ENCODE data around the gene COG1. TPM values are rescaled to one million over a fixed set of nuclear protein-coding genes. Genes with fewer than 3 reads are reported as not detected.

The COG1 gene
- total RNA-seq, 1 experiment from 2014 or later: 39.3 TPM

GRCh38 chr17:73210002-73210678, 17.3 kb downstream of the COG1 start:
- DNase-seq (ENCODE audit: low read depth, low spot score): peak; percentile 57
- in situ Hi-C loops (cut with HindIII; ENCODE audit: low pct_unique_long_range_greater_than_20kb, low sequenced_read_pairs): no loop called here

- in situ Hi-C loops (cut with HindIII; ENCODE audit: low pct_unique_long_range_greater_than_20kb, low sequenced_read_pairs): no loop called here
- DNase-seq (ENCODE audit: low read depth, low spot score): no peak
Observed at GRCh38 chr17:73211745-73212144, 18.9 kb downstream of the COG1 start.

GRCh38 chr17:73214008-73214407, 21.2 kb downstream of the COG1 start:
- DNase-seq (ENCODE audit: low read depth, low spot score): no peak
- in situ Hi-C loops (cut with HindIII; ENCODE audit: low pct_unique_long_range_greater_than_20kb, low sequenced_read_pairs): no loop called here

DNA sequence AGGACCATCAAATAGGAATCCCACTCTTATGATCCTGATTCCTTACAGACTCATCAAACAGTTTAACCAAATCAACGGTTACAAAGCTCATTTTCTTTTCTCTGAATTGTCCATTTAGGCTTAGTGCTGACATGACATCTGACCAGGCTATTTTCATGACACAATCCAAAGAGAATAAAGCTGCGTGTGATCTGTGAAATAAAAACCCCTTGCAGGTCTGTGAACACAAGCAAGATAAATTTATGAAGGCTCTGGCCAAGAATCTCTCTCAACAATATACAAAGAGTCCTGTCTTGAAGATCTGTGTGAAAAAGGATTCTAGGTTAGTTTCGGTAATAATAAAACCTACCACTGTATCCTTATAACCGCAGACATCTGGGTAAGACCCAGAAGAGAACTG, 22.0 kb downstream of the COG1 start:
- in situ Hi-C loops (cut with HindIII; ENCODE audit: low pct_unique_long_range_greater_than_20kb, low sequenced_read_pairs): no loop called here
- DNase-seq (ENCODE audit: low read depth, low spot score): peak; percentile 96

- in situ Hi-C loops (cut with HindIII; ENCODE audit: low pct_unique_long_range_greater_than_20kb, low sequenced_read_pairs): no loop called here
- no peak for DNase-seq (ENCODE audit: low read depth, low spot score)
Observed at GRCh38 chr17:73215447-73215846, 22.6 kb downstream of the COG1 start.

DNA sequence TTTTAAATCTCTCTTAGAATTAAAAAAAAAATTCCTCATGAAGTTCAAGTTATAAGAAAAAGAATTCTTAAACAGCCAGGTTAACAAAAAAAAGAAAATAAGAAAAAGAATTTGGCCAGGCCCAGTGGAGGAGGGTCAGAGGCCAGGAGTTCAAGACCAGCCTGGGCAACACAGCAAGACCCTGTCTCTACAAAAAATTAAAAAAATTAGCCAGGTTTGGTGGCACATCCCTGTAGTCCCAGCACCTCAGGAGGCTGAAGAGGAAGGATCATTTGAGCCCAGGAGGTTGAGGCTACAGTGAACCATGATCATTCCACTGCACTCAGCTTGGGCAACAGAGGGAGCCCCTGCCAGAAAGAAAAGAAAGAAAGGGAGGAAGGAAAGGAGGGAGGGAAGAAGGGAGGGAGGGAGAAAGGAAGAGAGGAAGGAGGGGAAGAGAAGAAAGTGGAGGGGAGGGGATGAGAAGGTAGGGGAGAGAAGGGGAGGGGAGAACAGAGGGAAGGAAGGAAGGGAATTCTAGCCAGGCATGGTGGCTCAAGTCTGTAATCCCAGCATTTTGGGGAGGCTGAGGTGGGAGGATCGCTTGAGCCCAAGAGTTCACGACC, 30.9 kb downstream of the COG1 start:
- no peak for DNase-seq (ENCODE audit: low read depth, low spot score)
- in situ Hi-C loops (cut with HindIII; ENCODE audit: low pct_unique_long_range_greater_than_20kb, low sequenced_read_pairs): no loop called here

DNA sequence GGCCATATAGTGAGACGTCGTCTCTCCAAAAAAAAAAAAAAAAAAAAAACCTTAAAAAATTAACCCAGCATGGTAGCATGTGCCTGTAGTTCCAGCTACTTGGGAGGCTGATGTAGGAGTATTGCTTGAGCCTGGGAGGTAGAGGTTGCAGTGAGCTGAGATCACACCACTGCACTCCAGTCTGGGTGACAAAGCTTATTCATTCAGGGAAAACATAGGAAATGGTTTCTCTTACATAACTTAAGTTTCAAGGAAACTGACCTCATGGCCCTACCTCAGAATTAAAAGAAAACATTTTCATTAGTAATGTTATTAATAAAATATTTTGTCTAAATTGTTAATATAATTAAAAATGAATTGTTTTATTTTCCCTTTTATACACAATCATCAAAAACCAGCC, 31.4 kb downstream of the COG1 start:
- in situ Hi-C loops (cut with HindIII; ENCODE audit: low pct_unique_long_range_greater_than_20kb, low sequenced_read_pairs): no loop called here

DNA sequence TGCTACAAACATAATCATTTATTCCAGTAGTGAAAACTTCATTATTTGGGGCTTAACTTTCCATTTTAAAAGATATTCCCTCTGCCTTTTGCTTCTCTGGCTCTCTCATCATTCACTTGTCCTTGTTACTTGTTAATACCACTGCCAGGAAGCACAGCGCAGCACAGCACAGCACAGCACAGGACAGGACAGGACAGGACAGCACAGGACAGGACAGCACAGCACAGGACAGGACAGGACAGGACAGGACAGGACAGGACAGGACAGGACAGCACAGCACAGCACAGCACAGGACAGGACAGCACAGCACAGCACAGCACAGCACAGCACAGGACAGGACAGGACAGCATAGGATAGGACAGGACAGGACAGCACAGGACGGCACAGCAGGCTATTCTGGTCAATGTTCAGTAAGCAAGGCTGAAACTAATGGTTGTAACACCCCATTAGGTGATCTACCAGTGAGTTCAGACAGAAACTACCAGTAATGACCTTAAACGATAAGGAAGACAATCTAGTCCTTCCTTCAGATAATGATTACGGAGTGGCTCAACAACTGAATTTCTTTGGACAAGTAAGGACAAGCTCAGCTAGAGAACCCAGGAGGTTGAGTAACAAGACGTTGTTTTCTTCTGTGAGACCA, 31.9 kb downstream of the COG1 start:
- in situ Hi-C loops (cut with HindIII; ENCODE audit: low pct_unique_long_range_greater_than_20kb, low sequenced_read_pairs): no loop called here
- no peak for DNase-seq (ENCODE audit: low read depth, low spot score)

More for the DNA sequence above, 31.4 kb downstream of the COG1 start:
- no peak for DNase-seq (ENCODE audit: low read depth, low spot score)

- in situ Hi-C loops (cut with HindIII; ENCODE audit: low pct_unique_long_range_greater_than_20kb, low sequenced_read_pairs): no loop called here
- DNase-seq (ENCODE audit: low read depth, low spot score): no peak
Observed at GRCh38 chr17:73226556-73227172, 33.8 kb downstream of the COG1 start.

GRCh38 chr17:73227379-73227778, 34.5 kb downstream of the COG1 start:
- in situ Hi-C loops (cut with HindIII; ENCODE audit: low pct_unique_long_range_greater_than_20kb, low sequenced_read_pairs): no loop called here
- DNase-seq (ENCODE audit: low read depth, low spot score): no peak

DNA sequence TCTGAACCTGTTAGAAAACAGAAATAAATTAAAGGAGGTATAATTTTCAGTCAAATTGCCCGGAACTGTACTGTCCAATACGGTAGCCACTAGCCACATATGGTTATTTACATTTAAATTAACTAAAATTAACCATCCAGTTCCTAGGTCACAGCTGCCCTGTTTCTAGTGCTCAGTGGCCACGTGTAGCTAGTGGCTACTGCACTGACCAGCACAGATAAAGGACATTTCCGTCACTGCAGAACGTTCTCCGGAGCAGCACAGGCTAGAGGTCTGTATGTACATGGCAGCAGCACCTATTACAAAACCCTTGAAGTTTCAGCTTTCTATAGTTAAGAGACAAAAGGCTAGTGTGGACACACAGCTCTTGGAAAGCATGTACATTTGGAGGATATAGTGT, 35.1 kb downstream of the COG1 start:
- in situ Hi-C loops (cut with HindIII; ENCODE audit: low pct_unique_long_range_greater_than_20kb, low sequenced_read_pairs): no loop called here

DNA sequence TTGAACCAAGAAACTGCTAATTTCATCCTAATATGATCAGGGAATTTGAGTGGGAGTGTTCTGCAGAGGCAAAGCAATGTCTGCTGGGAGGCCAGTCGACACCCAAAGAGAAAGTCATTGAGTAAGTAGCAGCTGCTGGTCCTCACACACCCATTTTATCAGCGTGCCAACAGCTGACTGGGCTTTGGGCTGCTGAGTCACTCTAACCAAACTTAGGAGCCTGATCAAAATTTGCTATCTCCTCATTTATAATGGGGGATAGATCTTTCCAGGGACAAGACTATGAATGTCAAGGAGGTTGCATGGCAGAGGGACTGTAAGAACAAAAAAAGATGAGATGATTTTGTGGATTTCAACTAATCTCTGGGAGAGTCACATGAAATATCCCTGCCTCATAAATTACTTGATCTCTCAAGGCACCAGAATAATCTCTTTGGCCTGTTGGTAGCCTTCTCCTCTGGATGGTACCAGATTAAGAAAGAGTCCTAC, 35.9 kb downstream of the COG1 start:
- peak; percentile 87 for DNase-seq (ENCODE audit: low read depth, low spot score)
- in situ Hi-C loops (cut with HindIII; ENCODE audit: low pct_unique_long_range_greater_than_20kb, low sequenced_read_pairs): no loop called here

More for the DNA sequence above, 35.1 kb downstream of the COG1 start:
- no peak for DNase-seq (ENCODE audit: low read depth, low spot score)

GRCh38 chr17:73230088-73230487, 37.2 kb downstream of the COG1 start:
- DNase-seq (ENCODE audit: low read depth, low spot score): no peak
- in situ Hi-C loops (cut with HindIII; ENCODE audit: low pct_unique_long_range_greater_than_20kb, low sequenced_read_pairs): no loop called here

DNA sequence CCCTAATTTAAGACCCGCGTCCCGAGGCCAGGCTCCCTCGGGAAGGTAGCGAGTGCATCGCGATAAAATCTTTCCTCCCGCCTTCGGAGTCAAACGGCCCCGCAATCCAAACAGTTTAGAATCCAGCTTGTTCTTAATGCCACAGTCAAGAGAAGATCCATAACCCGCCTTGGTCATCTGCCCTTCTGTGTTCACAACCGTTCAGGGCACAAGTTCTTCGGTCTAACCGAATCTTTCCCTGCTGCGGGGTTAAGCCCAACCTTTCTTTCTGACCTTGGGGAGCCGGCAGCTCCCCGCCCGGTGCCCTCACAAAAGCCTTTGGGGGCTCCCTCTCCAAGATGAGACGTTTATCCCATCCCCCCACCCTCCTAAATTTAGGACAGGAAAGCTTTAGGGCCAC, 38.5 kb downstream of the COG1 start:
- in situ Hi-C loops (cut with HindIII; ENCODE audit: low pct_unique_long_range_greater_than_20kb, low sequenced_read_pairs): no loop called here

GRCh38 chr17:73231841-73232586, 39.2 kb downstream of the COG1 start:
- in situ Hi-C loops (cut with HindIII; ENCODE audit: low pct_unique_long_range_greater_than_20kb, low sequenced_read_pairs): no loop called here
- DNase-seq (ENCODE audit: low read depth, low spot score): peak; percentile 99

More for the DNA sequence above, 38.5 kb downstream of the COG1 start:
- DNase-seq (ENCODE audit: low read depth, low spot score): peak; percentile 43

GRCh38 chr17:73232587-73233373, 39.9 kb downstream of the COG1 start:
- in situ Hi-C loops (cut with HindIII; ENCODE audit: low pct_unique_long_range_greater_than_20kb, low sequenced_read_pairs): no loop called here
- DNase-seq (ENCODE audit: low read depth, low spot score): peak; percentile 55

- no peak for DNase-seq (ENCODE audit: low read depth, low spot score)
- in situ Hi-C loops (cut with HindIII; ENCODE audit: low pct_unique_long_range_greater_than_20kb, low sequenced_read_pairs): no loop called here
Observed at GRCh38 chr17:73234736-73235135, 41.9 kb downstream of the COG1 start.

Measured in SK-MEL-5 (cell line).